Heart left ventricle (tissue), 13 donors: Measurements from ENCODE around the gene RDX.

Experiments used
- CTCF ChIP-seq, 12 donors: fragments of 200-600 bp; sonication (generic) in 4 of 12; IDR thresholded peaks; one replicate each; pipeline versions ENCODE4 v1.5.0 to v1.8.0; 2018 to 2022; ENCODE audit warnings: antibody characterized with exemption in 12 of 12, mild to moderate bottlenecking in 5 of 12
- POLR2A ChIP-seq, 2 donors: fragments of 450-650 bp; IDR thresholded peaks; one replicate each; pipeline ENCODE4 v1.6.1; 2017; ENCODE audit warnings: antibody characterized with exemption in 2 of 2, mild to moderate bottlenecking in 2 of 2, moderate library complexity in 2 of 2
- donor health status: ischemic (EF 13 %, LVEDD 7.1; RV severe dilation, severe dysfunction).
- donor health status: DM: no; HTN: yes; CAD: no.
- donor health status: DM: no; HTN: no; CAD: no.
- donor health status: ischemic (EF 25% LVEDD 6.9; RV normal size, moderate dysfunction).
- donor health status: ischemic (EF 25% LVEDD 5.7; RV mildly dilated, moderate dysfunction).
- donor health status: ischemic (EF 35%, LVEDD 5.7; RV mildly dilated, moderate dysfunction).
- donor health status: nonischemic (EF 11% LVEDD 7.7; RV severe dilation, severe dysfunction).
- donor health status: DM: yes; HTN: yes; CAD: no.
- donor health status: PGD.
- donor health status: ischemic (EF 29% LVEDD 5.4; RV normal size, mild dysfunction).
- donor health status: nonischemic (EF 23%, LVEDD 6.1; RV moderate dilation, normal function).

GRCh38 chr11:110297726-110298300 is 1.4 kb upstream of the RDX start:
- TF ChIP-seq CTCF (IDR thresholded peaks at IDR 0.05) (no peak), POLR2A (IDR thresholded peaks at IDR 0.05) (no peak)
